Measurements from ENCODE around the gene CCDC178.

DNA sequence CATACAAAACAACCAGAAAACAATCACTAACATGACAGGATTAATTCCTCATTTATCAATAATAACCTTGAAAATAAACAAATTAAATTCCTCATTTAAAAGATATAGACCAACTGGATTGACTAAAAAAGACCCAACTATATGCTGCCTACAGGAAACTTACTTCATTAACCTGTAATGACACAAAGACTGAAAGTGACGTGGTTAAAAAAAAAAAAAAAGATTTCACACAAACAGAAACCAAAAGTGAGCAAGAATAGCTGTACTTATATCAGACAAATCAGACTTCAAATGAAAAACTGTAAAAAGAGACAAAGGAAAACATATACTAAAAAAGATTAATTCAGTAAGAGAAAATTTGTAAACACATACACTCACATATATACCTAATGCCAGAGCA is 201.2 kb downstream of the CCDC178 start:
- TF ChIP-seq RCOR1 (IDR thresholded peaks at IDR 0.05; ENCODE audit: insufficient replicate concordance, low read length) (no peak), FOS (IDR thresholded peaks at IDR 0.05; ENCODE audit: low read depth, low read length) (no peak), CTCF (conservative IDR thresholded peaks at IDR 0.05; ENCODE audit: low read depth, low read length) (no peak), POLR2A (IDR thresholded peaks at IDR 0.05; ENCODE audit: low read depth, low read length) (no peak), MAZ (IDR thresholded peaks at IDR 0.05; ENCODE audit: borderline replicate concordance, low read depth, low read length) (no peak), MXI1 (IDR thresholded peaks at IDR 0.05; ENCODE audit: borderline replicate concordance, low read depth, low read length) (no peak), CHD1 (IDR thresholded peaks at IDR 0.05; ENCODE audit: low read depth, low read length) (no peak), CEBPB (IDR thresholded peaks at IDR 0.05; ENCODE audit: low read depth, low read length) (no peak), SMC3 (IDR thresholded peaks at IDR 0.05; ENCODE audit: low read depth, low read length) (no peak), RAD21 (IDR thresholded peaks at IDR 0.05; ENCODE audit: low read length) (no peak), BHLHE40 (IDR thresholded peaks at IDR 0.05; ENCODE audit: low read depth, low read length) (no peak), MAFK (IDR thresholded peaks at IDR 0.05; ENCODE audit: low read depth, low read length) (no peak)
- TF ChIP-seq, protein P1, sequence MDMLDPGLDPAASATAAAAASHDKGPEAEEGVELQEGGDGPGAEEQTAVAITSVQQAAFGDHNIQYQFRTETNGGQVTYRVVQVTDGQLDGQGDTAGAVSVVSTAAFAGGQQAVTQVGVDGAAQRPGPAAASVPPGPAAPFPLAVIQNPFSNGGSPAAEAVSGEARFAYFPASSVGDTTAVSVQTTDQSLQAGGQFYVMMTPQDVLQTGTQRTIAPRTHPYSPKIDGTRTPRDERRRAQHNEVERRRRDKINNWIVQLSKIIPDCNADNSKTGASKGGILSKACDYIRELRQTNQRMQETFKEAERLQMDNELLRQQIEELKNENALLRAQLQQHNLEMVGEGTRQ (IDR thresholded peaks at IDR 0.05; ENCODE audit: low read depth, low read length): no peak
